NOMO-1 treated with DMSO at 0.1 percent for 48 hours (cell line): Measurements from ENCODE around the gene ATOH1.
A peak's percentile ranks its signal among the peaks of the same experiment; 100 is the strongest.

ENCODE experiments used
- DNase-seq: peaks from one replicate; lab custom pipeline; 2025; ENCODE audit not compliant: unreplicated experiment; lab: John Stamatoyannopoulos, UW

ATOH1 gene

GRCh38 chr4:93828332-93828994 is at the start of gene ATOH1:
Gene ATOH1, plus strand, starts transcription at chr4:93828753. Its CDS starts 174 bp downstream, at chr4:93828927.
- DNase-seq: no peak

- DNase-seq: no peak
Observed at GRCh38 chr4:93779228-93779627, 49.3 kb upstream of the ATOH1 start.

GRCh38 chr4:93780080-93780479 is 48.5 kb upstream of the ATOH1 start:
- DNase-seq: no peak

- no peak for DNase-seq
Observed at GRCh38 chr4:93781198-93781597, 47.4 kb upstream of the ATOH1 start.

GRCh38 chr4:93786149-93786548 is 42.4 kb upstream of the ATOH1 start:
- no peak for DNase-seq

- DNase-seq: no peak
Observed at GRCh38 chr4:93788712-93789111, 39.8 kb upstream of the ATOH1 start.

GRCh38 chr4:93791570-93792195 is 36.9 kb upstream of the ATOH1 start:
- DNase-seq: peak; percentile 58

GRCh38 chr4:93802045-93802444 is 26.5 kb upstream of the ATOH1 start:
- no peak for DNase-seq

GRCh38 chr4:93809773-93810172 is 18.8 kb upstream of the ATOH1 start:
- no peak for DNase-seq

- DNase-seq: no peak
Observed at GRCh38 chr4:93810340-93810992, 18.1 kb upstream of the ATOH1 start.

GRCh38 chr4:93813092-93813491 is 15.5 kb upstream of the ATOH1 start:
- no peak for DNase-seq

- DNase-seq: no peak
Observed at GRCh38 chr4:93814141-93814540, 14.4 kb upstream of the ATOH1 start.

GRCh38 chr4:93814722-93815121 is 13.8 kb upstream of the ATOH1 start:
- peak; percentile 75 for DNase-seq

- no peak for DNase-seq
Observed at GRCh38 chr4:93825551-93826216, 2.9 kb upstream of the ATOH1 start.

- DNase-seq: no peak
Observed at GRCh38 chr4:93827272-93827947, 1.1 kb upstream of the ATOH1 start.

- DNase-seq: no peak
Observed at GRCh38 chr4:93828995-93829819, 654 bp downstream of the ATOH1 start.

GRCh38 chr4:93829820-93830687 is 1.5 kb downstream of the ATOH1 start:
- no peak for DNase-seq

- DNase-seq: no peak
Observed at GRCh38 chr4:93831716-93832496, 3.4 kb downstream of the ATOH1 start.
